ENCODE measurements around the gene STXBP6. TPM values are rescaled to one million over a fixed set of nuclear protein-coding genes. Genes with fewer than 3 reads are reported as not detected.

STXBP6 gene
- total and polyA plus RNA-seq, 2 of the 13 experiments (the other 11 are each of a cell fraction or from before 2014, with no cell fraction given): 35.3 to 42.8 TPM

GRCh38 chr14:24915958-24916595 lies 133.9 kb downstream of the STXBP6 start (continued):
- TF ChIP-seq, protein P1, sequence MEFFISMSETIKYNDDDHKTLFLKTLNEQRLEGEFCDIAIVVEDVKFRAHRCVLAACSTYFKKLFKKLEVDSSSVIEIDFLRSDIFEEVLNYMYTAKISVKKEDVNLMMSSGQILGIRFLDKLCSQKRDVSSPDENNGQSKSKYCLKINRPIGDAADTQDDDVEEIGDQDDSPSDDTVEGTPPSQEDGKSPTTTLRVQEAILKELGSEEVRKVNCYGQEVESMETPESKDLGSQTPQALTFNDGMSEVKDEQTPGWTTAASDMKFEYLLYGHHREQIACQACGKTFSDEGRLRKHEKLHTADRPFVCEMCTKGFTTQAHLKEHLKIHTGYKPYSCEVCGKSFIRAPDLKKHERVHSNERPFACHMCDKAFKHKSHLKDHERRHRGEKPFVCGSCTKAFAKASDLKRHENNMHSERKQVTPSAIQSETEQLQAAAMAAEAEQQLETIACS (CRISPR knock-in tag; IDR thresholded peaks at IDR 0.05): no peak
- peak; percentile 85 for TF ChIP-seq CREB1 (IDR thresholded peaks at IDR 0.05)
- TF ChIP-seq CREB1 (CRISPR knock-in tag; IDR thresholded peaks at IDR 0.05): no peak
- TF ChIP-seq ZNF317 (CRISPR knock-in tag; IDR thresholded peaks at IDR 0.05): 0 out of 2 replicates have a peak, but pooled peaks have one; percentile 35
- no peak for TF ChIP-seq TCF7L2 (IDR thresholded peaks at IDR 0.05; ENCODE audit: low read depth, low read length)
- TF ChIP-seq, protein P2, sequence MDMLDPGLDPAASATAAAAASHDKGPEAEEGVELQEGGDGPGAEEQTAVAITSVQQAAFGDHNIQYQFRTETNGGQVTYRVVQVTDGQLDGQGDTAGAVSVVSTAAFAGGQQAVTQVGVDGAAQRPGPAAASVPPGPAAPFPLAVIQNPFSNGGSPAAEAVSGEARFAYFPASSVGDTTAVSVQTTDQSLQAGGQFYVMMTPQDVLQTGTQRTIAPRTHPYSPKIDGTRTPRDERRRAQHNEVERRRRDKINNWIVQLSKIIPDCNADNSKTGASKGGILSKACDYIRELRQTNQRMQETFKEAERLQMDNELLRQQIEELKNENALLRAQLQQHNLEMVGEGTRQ (IDR thresholded peaks at IDR 0.05; ENCODE audit: low read depth, low read length): no peak
- TF ChIP-seq, protein P2 (CRISPR knock-in tag; IDR thresholded peaks at IDR 0.05; ENCODE audit: borderline replicate concordance): no peak
- peak; percentile 67; the same call in 1 of the 2 replicates for TF ChIP-seq ISL2 (CRISPR knock-in tag; IDR thresholded peaks at IDR 0.05)
- TF ChIP-seq, protein P3, sequence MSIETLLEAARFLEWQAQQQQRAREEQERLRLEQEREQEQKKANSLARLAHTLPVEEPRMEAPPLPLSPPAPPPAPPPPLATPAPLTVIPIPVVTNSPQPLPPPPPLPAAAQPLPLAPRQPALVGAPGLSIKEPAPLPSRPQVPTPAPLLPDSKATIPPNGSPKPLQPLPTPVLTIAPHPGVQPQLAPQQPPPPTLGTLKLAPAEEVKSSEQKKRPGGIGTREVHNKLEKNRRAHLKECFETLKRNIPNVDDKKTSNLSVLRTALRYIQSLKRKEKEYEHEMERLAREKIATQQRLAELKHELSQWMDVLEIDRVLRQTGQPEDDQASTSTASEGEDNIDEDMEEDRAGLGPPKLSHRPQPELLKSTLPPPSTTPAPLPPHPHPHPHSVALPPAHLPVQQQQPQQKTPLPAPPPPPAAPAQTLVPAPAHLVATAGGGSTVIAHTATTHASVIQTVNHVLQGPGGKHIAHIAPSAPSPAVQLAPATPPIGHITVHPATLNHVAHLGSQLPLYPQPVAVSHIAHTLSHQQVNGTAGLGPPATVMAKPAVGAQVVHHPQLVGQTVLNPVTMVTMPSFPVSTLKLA (IDR thresholded peaks at IDR 0.05): no peak
- peak; percentile 73 for TF ChIP-seq ARID5B (CRISPR knock-in tag; IDR thresholded peaks at IDR 0.05)

Measured in HepG2 (cell line).